A673 (cell line): ENCODE results near the gene ATG4B. TPM values are rescaled to one million over a fixed set of nuclear protein-coding genes. Genes with fewer than 3 reads are reported as not detected.
"Not testable (repeated sequence)": the region's sequence is repeated elsewhere in the genome, so short reads cannot be mapped to it uniquely, and the experiment has no call there.

Source experiments
- BruUV-seq: library from RNA; stranded (reverse); fragments of 400-500 nt; replicated peaks from 2 replicates; lab custom pipeline; 2021; lab: Mats Ljungman, UMichigan
- CTCF ChIA-PET: fragments of 300-600 bp; sonication (Branson Sonifier 250); formaldehyde crosslinking; loops from one replicate; lab custom pipeline; 2022; ENCODE audit warnings: antibody characterized with exemption; lab: Charles Lee
- POLR2A ChIA-PET: fragments of 300-600 bp; sonication (Branson Sonifier 250); formaldehyde crosslinking; loops from one replicate; lab custom pipeline; 2022; ENCODE audit warnings: antibody characterized with exemption; ENCODE audit not compliant: low non-redundant PET; lab: Charles Lee
- DNase-seq: peaks from one replicate; pipeline ENCODE4 v3.0.0-alpha.2; 2015; ENCODE audit warnings: low spot score
- H3K27ac ChIP-seq: fragments of 200-600 bp; sonication (generic); 2 replicates; pipeline ENCODE4 v1.5.1; 2016; ENCODE audit warnings: mixed run types, low read depth, mild to moderate bottlenecking, mixed read lengths, antibody characterized with exemption, low read length; ENCODE audit not compliant: poor library complexity, severe bottlenecking
- H3K27me3 ChIP-seq: fragments of 200-600 bp; sonication (generic); replicated peaks from 2 replicates; pipeline ENCODE4 v1.6.1; 2017; ENCODE audit warnings: mixed run types, low read depth, mild to moderate bottlenecking, mixed read lengths, antibody characterized with exemption, low read length; ENCODE audit not compliant: insufficient read depth, poor library complexity
- H3K36me3 ChIP-seq: fragments of 200-600 bp; sonication (generic); 2 replicates; pipeline ENCODE4 v1.6.1; 2016; ENCODE audit warnings: mixed run types, mild to moderate bottlenecking, mixed read lengths, antibody characterized with exemption, low read length; ENCODE audit not compliant: insufficient read depth, poor library complexity, severe bottlenecking
- H3K4me1 ChIP-seq: fragments of 200-600 bp; sonication (generic); 2 replicates; pipeline ENCODE4 v1.6.1; 2017; ENCODE audit warnings: mixed run types, mild to moderate bottlenecking, mixed read lengths, antibody characterized with exemption, low read length; ENCODE audit not compliant: insufficient read depth, poor library complexity, severe bottlenecking
- H3K4me3 ChIP-seq: fragments of 200-600 bp; sonication (generic); 2 replicates; pipeline ENCODE4 v1.5.1; 2016; ENCODE audit warnings: low read depth, mixed run types, mild to moderate bottlenecking, mixed read lengths, low read length; ENCODE audit not compliant: poor library complexity, severe bottlenecking
- H3K9me3 ChIP-seq: fragments of 200-600 bp; sonication (generic); 2 replicates; pipeline ENCODE4 v1.6.1; 2016; ENCODE audit warnings: mixed run types, low read depth, mild to moderate bottlenecking, mixed read lengths, antibody characterized with exemption, low read length; ENCODE audit not compliant: poor library complexity, severe bottlenecking
- EZH2 ChIP-seq: fragments of 200-600 bp; sonication (generic); IDR thresholded peaks from 2 replicates; pipeline ENCODE4 v1.6.1; 2017; ENCODE audit warnings: borderline replicate concordance, low read depth, mild to moderate bottlenecking, mixed read lengths, antibody characterized with exemption, low read length; ENCODE audit not compliant: poor library complexity, severe bottlenecking
- intact Hi-C: fragments of 100-400 bp; cut with micrococcal nuclease; formaldehyde crosslinking; loops from one replicate; pipeline ENCODE4 v1.10.0; 2022; ENCODE audit not compliant: unreplicated experiment
- total RNA-seq: library from RNA; stranded (reverse); gene quantifications from 2 replicates; pipeline ENCODE4 v1.2.3, GENCODE V29; 2021
- TF ChIP-seq, protein P1 (sequence below): fragments of 300-800, 200-600 bp; sonication (generic); conservative IDR thresholded peaks from 2 replicates; pipeline ENCODE4 v1.5.1; 2017; ENCODE audit warnings: low read depth, mild to moderate bottlenecking, antibody characterized with exemption, low read length, moderate library complexity, mixed read lengths

ATG4B gene
- total RNA-seq, 1 experiment from 2014 or later = 102 TPM

DNA sequence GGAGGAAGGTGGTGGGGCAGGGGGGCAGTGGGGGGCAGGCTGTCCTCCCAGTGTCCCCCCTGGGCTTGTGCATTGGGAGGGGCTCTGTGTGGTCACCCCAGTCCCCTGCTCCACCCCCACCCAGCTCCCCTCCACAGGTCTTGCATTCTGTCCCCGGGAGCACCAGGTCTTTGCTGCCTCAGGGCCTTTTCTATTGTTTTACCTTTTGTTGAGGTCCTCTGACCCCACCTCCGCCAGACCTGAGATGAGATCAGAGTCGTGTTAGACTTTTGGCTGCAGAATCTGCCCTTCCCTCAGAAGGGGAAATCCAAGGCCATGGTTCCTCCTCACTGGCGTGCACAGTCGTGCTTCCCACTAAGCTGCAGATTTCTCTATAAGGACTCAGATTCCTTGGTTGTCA lies 20.8 kb downstream of the ATG4B start:
- H3K4me3 ChIP-seq = no peak overlapping the region
- no peaks in the 10 kb centered on the region for H3K4me1 ChIP-seq
- H3K27ac ChIP-seq = no peak overlapping the region
- POLR2A ChIA-PET = no interaction called here
- H3K9me3 ChIP-seq = no peaks in the 10 kb centered on the region
- TF ChIP-seq, protein P1, sequence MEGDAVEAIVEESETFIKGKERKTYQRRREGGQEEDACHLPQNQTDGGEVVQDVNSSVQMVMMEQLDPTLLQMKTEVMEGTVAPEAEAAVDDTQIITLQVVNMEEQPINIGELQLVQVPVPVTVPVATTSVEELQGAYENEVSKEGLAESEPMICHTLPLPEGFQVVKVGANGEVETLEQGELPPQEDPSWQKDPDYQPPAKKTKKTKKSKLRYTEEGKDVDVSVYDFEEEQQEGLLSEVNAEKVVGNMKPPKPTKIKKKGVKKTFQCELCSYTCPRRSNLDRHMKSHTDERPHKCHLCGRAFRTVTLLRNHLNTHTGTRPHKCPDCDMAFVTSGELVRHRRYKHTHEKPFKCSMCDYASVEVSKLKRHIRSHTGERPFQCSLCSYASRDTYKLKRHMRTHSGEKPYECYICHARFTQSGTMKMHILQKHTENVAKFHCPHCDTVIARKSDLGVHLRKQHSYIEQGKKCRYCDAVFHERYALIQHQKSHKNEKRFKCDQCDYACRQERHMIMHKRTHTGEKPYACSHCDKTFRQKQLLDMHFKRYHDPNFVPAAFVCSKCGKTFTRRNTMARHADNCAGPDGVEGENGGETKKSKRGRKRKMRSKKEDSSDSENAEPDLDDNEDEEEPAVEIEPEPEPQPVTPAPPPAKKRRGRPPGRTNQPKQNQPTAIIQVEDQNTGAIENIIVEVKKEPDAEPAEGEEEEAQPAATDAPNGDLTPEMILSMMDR = no peak
- no peak for TF ChIP-seq EZH2
- intact Hi-C loops = loop anchor here (5.0 kb wide), 1 partner anchor 806 kb away; no protein-coding TSS in a partner anchor
- no peaks in the 10 kb centered on the region for H3K27me3 ChIP-seq
- CTCF ChIA-PET = interaction anchor here (0.6 to 0.7 kb wide), 2 partner anchors 176 to 246 kb away, joined by 3 to 6 read pairs; no protein-coding TSS in a partner anchor
- DNase-seq = no peak
- no TSS peak for BruUV-seq
- H3K36me3 ChIP-seq = peaks cover 51% of the 10 kb centered on the region

DNA sequence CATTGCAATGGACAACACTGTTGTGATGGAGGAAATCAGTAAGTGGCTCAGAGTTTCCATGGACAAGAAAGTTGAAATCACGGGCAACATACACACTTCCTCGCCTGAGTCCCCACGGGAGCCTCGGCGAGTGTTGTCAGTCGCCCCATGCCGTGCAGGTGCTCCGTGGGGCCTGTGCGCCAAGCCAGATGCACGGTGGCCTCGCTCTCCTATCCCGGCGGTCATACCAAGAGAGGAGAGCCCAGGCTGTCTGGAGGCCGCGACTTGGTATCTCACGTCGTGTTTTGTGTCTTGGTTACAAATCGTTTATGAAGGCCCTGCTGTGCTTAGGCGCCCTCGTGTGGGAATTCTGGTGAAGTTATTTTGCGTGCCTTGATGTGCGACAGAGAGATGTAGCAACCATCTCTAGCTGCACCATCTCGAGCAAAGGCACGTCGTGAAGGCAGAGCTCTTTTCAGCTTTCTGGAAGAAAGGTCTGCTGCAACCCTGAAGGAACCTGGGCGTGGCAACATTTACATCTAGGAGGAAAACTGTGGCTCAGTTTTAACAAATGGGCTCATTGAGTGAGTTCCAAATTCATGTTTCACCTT lies 21.8 kb downstream of the ATG4B start:
- CTCF ChIA-PET = interaction anchor here (0.5 to 0.6 kb wide), 3 partner anchors 21 to 673 kb away, joined by 3 read pairs; partner anchors contain the start of gene ATG4B
- POLR2A ChIA-PET = no interaction called here
- no peak overlapping the region for H3K4me3 ChIP-seq
- no peaks in the 10 kb centered on the region for H3K4me1 ChIP-seq
- no peaks in the 10 kb centered on the region for H3K9me3 ChIP-seq
- peak; percentile 84 for DNase-seq
- H3K36me3 ChIP-seq = peaks cover 46% of the 10 kb centered on the region
- H3K27ac ChIP-seq = no peak overlapping the region
- no peak for TF ChIP-seq EZH2
- TF ChIP-seq, protein P1 = peak; percentile 83
- no TSS peak for BruUV-seq
- intact Hi-C loops = loop anchor here (5.0 kb wide), 1 partner anchor 807 kb away; no protein-coding TSS in a partner anchor
- no peaks in the 10 kb centered on the region for H3K27me3 ChIP-seq

DNA sequence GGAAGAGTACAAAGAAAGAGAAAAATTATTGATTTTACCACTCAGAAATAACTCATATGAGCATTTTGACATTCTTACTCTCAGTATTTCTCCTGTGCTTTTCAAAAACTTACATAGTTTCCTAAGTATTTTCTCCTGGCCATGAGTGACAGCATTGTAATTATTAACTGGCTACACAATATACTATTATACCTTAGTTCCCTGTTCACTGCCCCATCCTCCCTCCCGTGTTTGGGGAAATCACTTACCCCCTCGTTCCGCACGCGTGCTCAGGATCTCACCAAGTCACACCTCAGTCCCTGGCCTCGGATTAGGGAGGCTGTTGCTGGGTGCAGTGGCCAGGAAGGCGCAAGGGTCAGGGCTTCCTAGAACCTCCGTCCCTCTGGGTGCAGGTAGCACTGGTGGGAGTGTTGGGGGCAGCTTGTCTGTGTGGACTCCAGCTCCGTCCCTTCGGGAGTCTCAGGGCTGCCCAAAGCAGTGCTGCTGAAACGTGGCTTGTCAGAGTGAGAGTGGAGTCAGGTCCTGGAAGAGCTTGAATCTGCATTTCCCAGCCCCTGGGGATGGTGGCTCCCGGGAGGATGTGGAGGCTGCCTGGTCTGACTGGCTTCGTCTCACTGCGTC lies 23.2 kb downstream of the ATG4B start:
- H3K27ac ChIP-seq = peak overlapping the region; percentile 30
- H3K9me3 ChIP-seq = no peaks in the 10 kb centered on the region
- H3K36me3 ChIP-seq = peaks cover 32% of the 10 kb centered on the region
- no peaks in the 10 kb centered on the region for H3K27me3 ChIP-seq
- no peak overlapping the region for H3K4me3 ChIP-seq
- intact Hi-C loops = no loop called here
- H3K4me1 ChIP-seq = no peaks in the 10 kb centered on the region
- no peak for DNase-seq
- POLR2A ChIA-PET = no interaction called here
- BruUV-seq = no TSS peak
- CTCF ChIA-PET = no interaction called here
- no peak for TF ChIP-seq EZH2
- TF ChIP-seq, protein P1 = no peak

DNA sequence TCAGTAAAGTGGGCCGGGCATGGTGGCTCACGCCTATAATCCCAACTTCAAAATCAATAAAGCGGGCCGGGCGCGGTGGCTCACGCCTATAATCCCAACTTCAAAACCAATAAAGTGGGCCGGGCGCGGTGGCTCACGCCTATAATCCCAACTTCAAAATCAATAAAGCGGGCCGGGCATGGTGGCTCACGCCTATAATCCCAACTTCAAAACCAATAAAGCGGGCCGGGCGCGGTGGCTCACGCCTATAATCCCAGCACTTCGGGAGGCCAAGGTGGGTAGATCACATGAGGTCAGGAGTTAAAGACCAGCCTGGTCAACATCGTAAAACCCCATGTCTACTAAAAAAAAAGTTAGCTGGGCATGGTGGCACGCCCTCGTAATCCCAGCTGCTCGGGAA lies 25.2 kb downstream of the ATG4B start:
- intact Hi-C loops, H3K4me1 ChIP-seq, DNase-seq, BruUV-seq, H3K27me3 ChIP-seq, CTCF ChIA-PET, H3K9me3 ChIP-seq, H3K4me3 ChIP-seq, POLR2A ChIA-PET, H3K27ac ChIP-seq: not testable (repeated sequence)
- peaks cover 25% of the 10 kb centered on the region for H3K36me3 ChIP-seq
